Hindlimb muscle (tissue), 1 donor: ENCODE data around the gene CRYBB3. TPM values are rescaled to one million over a fixed set of nuclear protein-coding genes. Genes with fewer than 3 reads are reported as not detected.
"Not testable (repeated sequence)": the region's sequence is repeated elsewhere in the genome, so short reads cannot be mapped to it uniquely, and the experiment has no call there.

ENCODE experiments used
- DNase-seq: peaks from one replicate; pipeline ENCODE4 v3.0.0-alpha.2; 2013
- polyA plus RNA-seq: library from polyadenylated mRNA; unstranded; fragments of 120-200 nt; gene quantifications from one replicate; pipeline ENCODE4 v1.2.1, GENCODE V29; 2013; ENCODE audit not compliant: insufficient read length

CRYBB3 gene
- polyA plus RNA-seq, 1 donor = 0.23 TPM

- no peak for DNase-seq
These were observed 8.0 kb downstream of the CRYBB3 start for GRCh38 chr22:25207553-25208157.

- no peak for DNase-seq
These were observed 8.7 kb downstream of the CRYBB3 start for GRCh38 chr22:25208328-25208727.

- DNase-seq = no peak
These were observed 9.3 kb downstream of the CRYBB3 start for GRCh38 chr22:25208743-25209505.

GRCh38 chr22:25210793-25211192 is 11.1 kb downstream of the CRYBB3 start:
- DNase-seq = no peak

- DNase-seq = no peak
These were observed 12.7 kb downstream of the CRYBB3 start for GRCh38 chr22:25212337-25212736.

GRCh38 chr22:25213221-25213620 is 13.6 kb downstream of the CRYBB3 start:
- DNase-seq = no peak

- no peak for DNase-seq
These were observed 16.6 kb downstream of the CRYBB3 start for GRCh38 chr22:25216230-25216629.

GRCh38 chr22:25219211-25219689 is 19.6 kb downstream of the CRYBB3 start, which contains the start of gene CRYBB2:
Gene CRYBB2 (plus strand): TSS chr22:25219639. CDS start chr22:25221430, 1,791 bp downstream.
- DNase-seq = no peak

GRCh38 chr22:25219948-25220442 is 20.3 kb downstream of the CRYBB3 start:
- no peak for DNase-seq

- DNase-seq = no peak
These were observed 22.1 kb downstream of the CRYBB3 start for GRCh38 chr22:25221790-25222189.

- no peak for DNase-seq
These were observed 23.7 kb downstream of the CRYBB3 start for GRCh38 chr22:25223269-25223850.

- DNase-seq = no peak
These were observed 29.2 kb downstream of the CRYBB3 start for GRCh38 chr22:25228822-25229221.

GRCh38 chr22:25230760-25231159 is 31.1 kb downstream of the CRYBB3 start:
- DNase-seq = not testable (repeated sequence)

- DNase-seq = no peak
These were observed 32.6 kb downstream of the CRYBB3 start for GRCh38 chr22:25232301-25232700.

- not testable (repeated sequence) for DNase-seq
These were observed 34.0 kb downstream of the CRYBB3 start for GRCh38 chr22:25233706-25234105.

GRCh38 chr22:25235547-25236290 is 36.1 kb downstream of the CRYBB3 start:
- DNase-seq = peak; percentile 76

GRCh38 chr22:25236417-25236816 is 36.8 kb downstream of the CRYBB3 start:
- no peak for DNase-seq

GRCh38 chr22:25237503-25237902 is 37.8 kb downstream of the CRYBB3 start:
- no peak for DNase-seq

- DNase-seq = not testable (repeated sequence)
These were observed 38.4 kb downstream of the CRYBB3 start for GRCh38 chr22:25238058-25238457.

GRCh38 chr22:25255169-25255568 is 55.5 kb downstream of the CRYBB3 start:
- not testable (repeated sequence) for DNase-seq
